NCI-H2227 treated with DMSO at 0.1 percent for 48 hours (cell line): ENCODE measurements around the gene DUSP23.

Source experiments
- DNase-seq: peaks from one replicate; lab custom pipeline; 2025; lab: John Stamatoyannopoulos, UW

Gene DUSP23

DNA sequence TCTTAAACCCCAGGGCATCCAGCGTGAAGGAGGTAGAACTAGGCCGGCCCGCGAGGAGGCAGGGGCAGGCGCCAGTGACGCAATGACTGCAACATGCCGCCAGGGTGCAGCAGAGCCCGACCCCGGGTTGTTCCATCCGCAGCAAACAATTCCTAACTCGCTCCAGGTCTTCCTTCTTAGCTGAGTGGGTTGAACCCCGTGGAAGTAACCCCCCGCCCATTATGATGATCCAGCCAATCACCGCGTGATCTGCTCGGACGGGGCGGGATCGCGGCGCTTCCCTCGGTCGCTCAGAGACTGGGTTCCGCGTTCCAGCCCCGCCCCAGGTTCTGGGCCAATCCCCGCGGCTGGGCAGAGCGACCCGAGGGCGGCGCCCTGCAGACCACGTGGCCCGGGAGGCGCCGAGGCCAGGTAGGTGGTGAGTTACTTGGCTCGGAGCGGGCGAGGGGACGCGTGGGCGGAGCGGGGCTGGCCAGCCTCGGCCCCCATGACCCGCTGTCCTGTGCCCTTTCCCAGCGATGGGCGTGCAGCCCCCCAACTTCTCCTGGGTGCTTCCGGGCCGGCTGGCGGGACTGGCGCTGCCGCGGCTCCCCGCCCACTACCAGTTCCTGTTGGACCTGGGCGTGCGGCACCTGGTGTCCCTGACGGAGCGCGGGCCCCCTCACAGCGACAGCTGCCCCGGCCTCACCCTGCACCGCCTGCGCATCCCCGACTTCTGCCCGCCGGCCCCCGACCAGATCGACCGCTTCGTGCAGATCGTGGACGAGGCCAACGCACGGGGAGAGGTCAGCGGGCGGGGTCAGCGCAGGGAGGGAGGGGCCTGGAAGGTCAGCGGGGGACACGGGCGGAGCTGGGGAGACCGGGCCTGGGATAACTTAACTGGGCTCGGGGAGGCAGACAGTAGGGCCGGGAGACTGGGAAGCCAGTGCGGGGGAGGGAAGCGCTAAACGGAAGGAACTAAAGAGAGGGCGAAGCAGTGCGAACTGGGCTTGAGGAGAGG, at the start of gene DUSP23:
DUSP23 (plus strand) TSS at position 380 of the 1,000 bp plus-strand sequence; CDS start at position 519, 139 bp downstream.
- peak; percentile 99 for DNase-seq

- no peak for DNase-seq
Measured at GRCh38 chr1:159737238-159737916, 43.4 kb upstream of the DUSP23 start.

- DNase-seq: no peak
Measured at GRCh38 chr1:159743651-159744410, 36.9 kb upstream of the DUSP23 start.

DNA sequence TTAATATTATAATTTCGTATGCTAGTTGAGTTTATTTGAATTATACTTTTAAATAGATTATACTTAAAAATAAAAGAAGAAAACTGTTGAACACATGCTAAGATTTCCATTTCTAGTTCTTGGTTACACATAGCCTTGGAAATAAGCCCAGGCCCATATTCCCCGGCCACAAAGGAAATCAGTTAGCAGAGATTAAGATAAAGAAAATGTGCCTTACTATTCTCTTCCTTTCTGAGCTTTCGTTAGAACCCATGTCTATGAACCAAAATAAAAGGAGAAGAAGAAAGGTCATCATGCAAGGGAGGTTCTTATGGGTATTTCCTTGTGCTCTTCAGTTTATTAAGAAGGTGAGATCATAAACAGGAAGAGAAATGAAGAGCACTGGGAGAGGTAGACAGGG, 34.1 kb upstream of the DUSP23 start:
- no peak for DNase-seq

DNA sequence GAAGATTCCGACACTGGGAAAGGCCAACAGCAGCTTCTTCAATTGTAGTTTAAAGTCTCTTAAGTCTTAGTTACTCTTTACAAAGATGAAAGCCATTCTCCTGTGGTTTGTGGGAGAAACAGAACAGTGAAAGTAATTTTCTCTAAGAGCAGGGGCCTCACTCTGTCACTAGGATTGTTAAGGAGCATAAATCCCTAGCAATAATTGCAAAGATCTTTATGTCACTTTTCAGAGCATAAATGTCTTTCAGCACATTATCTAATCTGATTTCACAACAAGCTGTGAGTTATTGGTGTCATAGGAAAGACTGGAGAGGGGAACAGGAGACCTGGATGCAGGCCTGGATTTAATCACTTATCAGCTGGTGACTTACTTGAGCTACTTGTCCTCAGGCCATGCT, 32.4 kb upstream of the DUSP23 start:
- DNase-seq: no peak

DNA sequence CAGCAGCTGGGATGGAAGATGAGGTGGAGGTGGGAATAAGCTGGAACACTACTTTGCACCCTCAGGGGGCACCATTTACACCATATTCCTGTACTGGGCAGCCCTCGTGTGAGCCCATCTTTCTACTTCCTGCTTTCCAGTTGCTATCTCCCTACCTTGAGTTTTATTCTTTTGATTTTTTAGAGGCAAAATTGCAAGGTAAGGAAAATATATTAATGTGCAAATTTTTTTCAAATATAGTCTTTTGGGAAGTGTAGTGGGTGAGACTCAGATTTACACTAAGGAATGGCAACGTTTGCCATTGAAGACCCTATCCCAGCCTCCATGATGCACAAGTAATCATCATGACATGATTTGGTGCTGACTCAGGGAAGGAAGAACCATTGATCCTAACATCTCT, 31.1 kb upstream of the DUSP23 start:
- no peak for DNase-seq

DNA sequence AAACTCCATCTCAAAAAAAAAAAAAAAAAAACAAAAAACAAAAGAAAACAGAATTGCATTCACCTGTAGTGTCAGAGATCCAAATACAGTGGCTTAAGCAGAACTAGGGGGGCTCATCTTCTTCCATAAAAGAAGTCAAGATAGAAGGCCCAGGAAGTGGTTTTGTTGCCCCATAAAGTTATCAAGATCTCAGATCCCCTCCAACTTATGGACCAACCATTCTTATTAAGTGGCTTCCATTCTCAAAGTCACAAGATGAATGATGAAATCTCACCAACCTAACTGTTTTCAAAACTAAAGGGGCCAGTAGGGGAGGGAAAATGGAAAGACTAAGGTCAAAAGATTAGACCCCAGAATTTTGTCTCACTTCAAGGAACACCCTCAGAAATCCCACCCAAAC, 30.1 kb upstream of the DUSP23 start:
- DNase-seq: no peak

- no peak for DNase-seq
Measured at GRCh38 chr1:159751031-159751430, 29.7 kb upstream of the DUSP23 start.

- DNase-seq: no peak
Measured at GRCh38 chr1:159752135-159752580, 28.6 kb upstream of the DUSP23 start.

DNA sequence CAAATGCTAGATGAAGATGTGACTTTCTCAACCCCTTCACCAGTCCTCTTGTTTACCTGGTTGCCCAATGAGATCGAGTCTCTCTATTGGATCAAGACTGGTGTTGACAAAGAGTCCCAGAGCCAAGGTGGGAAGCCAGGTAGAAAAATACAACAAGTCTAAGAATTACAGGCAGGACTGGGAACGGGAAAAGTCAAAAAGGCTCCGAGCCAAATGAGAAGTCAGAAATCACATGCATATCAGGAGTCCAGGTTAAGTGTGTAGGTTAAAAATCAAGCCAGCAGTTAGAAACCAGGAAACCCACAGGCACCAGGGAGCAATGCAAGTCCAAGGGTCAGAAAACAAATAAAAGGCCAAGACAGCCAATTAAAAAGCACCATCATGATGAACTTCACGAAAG, 27.4 kb upstream of the DUSP23 start:
- DNase-seq: no peak

DNA sequence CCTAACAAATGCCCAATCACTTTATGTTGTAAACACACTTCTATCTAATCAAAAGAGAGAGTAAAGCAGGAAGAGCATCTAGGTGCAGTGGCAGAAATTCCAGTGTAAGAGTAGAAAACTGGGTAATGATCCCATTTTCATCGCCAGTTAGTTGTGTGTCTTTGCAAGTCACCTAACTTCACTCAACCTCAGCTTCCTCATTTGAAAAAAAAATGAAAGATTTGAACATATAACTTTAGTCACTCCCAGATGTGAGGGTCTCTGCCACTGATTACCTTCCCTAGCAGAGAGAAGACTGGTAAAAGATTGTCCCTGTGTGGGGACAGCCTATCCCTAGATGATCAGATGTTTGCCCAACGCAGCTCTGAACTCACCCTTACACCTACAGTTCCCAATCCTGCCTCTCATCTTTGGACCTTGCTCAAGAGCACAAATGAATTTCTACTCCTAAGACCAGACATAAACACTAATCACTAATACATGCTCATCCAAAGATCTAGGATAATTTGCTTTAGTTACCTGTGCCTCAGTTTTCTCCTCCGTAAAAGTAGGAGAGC, 25.2 kb upstream of the DUSP23 start:
- no peak for DNase-seq

GRCh38 chr1:159756397-159756796, 24.4 kb upstream of the DUSP23 start:
- no peak for DNase-seq

- no peak for DNase-seq
Measured at GRCh38 chr1:159763686-159764085, 17.1 kb upstream of the DUSP23 start.

GRCh38 chr1:159765806-159766205, 15.0 kb upstream of the DUSP23 start:
- DNase-seq: no peak

- DNase-seq: no peak
Measured at GRCh38 chr1:159771127-159771895, 9.5 kb upstream of the DUSP23 start.

GRCh38 chr1:159774465-159774864, 6.3 kb upstream of the DUSP23 start:
- DNase-seq: no peak

DNA sequence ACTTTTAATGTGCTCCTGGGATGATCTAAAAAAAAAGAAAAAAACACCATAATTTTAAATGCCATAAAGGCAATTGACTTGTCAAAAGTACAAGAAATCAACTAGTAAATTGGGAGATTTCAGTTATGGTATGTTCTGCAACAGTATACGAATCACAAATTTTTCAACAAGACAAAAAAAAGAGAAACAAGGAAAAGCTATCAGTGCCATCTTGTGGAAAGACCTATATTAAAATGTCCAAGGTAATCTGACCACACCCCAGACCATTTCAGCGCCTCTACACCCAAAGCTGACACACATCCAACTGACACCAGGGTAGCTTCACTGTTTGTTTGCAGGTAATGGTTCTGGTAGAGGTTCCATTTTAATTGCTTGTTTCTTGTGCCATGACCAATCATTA, 5.0 kb upstream of the DUSP23 start:
- no peak for DNase-seq

- DNase-seq: no peak
Measured at GRCh38 chr1:159778266-159778665, 2.5 kb upstream of the DUSP23 start.

DNA sequence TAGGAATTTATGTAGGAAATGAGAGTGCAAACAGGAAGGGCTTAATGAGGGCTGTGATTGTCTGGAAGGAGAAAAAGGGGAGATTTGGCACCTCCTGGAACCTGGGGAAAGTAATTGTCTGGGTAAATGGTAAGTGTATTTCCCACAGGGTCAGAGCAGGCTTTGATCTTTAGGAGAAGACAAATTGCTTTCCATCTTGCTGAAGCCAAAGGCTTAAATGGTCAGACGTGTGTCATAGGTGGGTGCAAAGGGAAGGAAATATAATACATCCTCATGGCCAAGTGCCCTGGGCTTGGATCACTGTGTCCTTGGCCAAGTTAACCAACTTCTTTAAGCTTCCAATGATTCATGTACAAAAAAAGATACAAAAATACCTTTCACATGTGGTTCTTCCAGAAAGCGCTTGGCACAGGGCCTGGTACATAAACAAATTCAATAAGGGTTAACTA, 1.3 kb upstream of the DUSP23 start:
- no peak for DNase-seq

DNA sequence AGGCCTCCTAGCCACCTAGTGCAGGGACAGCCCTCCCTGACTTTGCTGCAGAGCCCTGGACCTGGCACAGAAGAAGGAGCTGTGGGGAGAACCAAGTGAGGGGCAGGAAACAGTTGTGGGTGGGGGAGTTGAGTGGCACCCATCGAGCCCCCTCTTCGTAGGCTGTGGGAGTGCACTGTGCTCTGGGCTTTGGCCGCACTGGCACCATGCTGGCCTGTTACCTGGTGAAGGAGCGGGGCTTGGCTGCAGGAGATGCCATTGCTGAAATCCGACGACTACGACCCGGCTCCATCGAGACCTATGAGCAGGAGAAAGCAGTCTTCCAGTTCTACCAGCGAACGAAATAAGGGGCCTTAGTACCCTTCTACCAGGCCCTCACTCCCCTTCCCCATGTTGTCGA, 1.2 kb downstream of the DUSP23 start:
- no peak for DNase-seq

GRCh38 chr1:159783724-159784123, 3.0 kb downstream of the DUSP23 start:
- no peak for DNase-seq
